HCT116 (cell line): ENCODE data around the gene DOCK3.

Experiments used
- ATF3 ChIP-seq: IDR thresholded peaks from 2 replicates; pipeline ENCODE4 v1.6.1; 2012
- CBX3 ChIP-seq: IDR thresholded peaks from 2 replicates; pipeline ENCODE4 v1.6.1; 2012; ENCODE audit warnings: low read depth
- CEBPB ChIP-seq: IDR thresholded peaks from 2 replicates; pipeline ENCODE4 v1.6.1; 2012; ENCODE audit warnings: low read depth
- CTCF ChIP-seq, 3 experiments: fragments of 200-600 bp in 1 of 3; sonication (generic) in 1 of 3; IDR thresholded peaks in 2 of 3; conservative IDR thresholded peaks in 1 of 3; 2 replicates each; pipeline ENCODE4 v1.5.1; 2012 to 2017; ENCODE audit warnings: low read depth in 2 of 3, low read length in 2 of 3, antibody characterized with exemption in 1 of 3, borderline replicate concordance in 1 of 3, control low read depth in 1 of 3, mild to moderate bottlenecking in 1 of 3, mixed read lengths in 1 of 3, mixed run types in 1 of 3, moderate library complexity in 1 of 3; ENCODE audit not compliant: insufficient read depth in 1 of 3
- ELF1 ChIP-seq: IDR thresholded peaks from 2 replicates; pipeline ENCODE4 v1.6.1; 2012; ENCODE audit warnings: low read depth, borderline replicate concordance
- EZH2 ChIP-seq: fragments of 200-600 bp; sonication (generic); IDR thresholded peaks from 2 replicates; pipeline ENCODE4 v1.6.1; 2017; ENCODE audit warnings: antibody characterized with exemption, mixed run types
- POLR2A ChIP-seq: IDR thresholded peaks from 2 replicates; pipeline ENCODE4 v1.7.0; 2011; ENCODE audit warnings: borderline replicate concordance; ENCODE audit not compliant: insufficient read depth, insufficient read length; ENCODE audit errors: extremely low read depth
- POLR2AphosphoS5 ChIP-seq: IDR thresholded peaks from 2 replicates; pipeline ENCODE4 v1.6.1; 2011; ENCODE audit warnings: mild to moderate bottlenecking, low read depth, low read length, moderate library complexity
- REST ChIP-seq: IDR thresholded peaks from 2 replicates; pipeline ENCODE4 v1.6.1; 2012; ENCODE audit warnings: low read depth
- SIN3A ChIP-seq: IDR thresholded peaks from 2 replicates; pipeline ENCODE4 v1.6.1; 2012; ENCODE audit warnings: low read depth
- TCF7L2 ChIP-seq: IDR thresholded peaks from 2 replicates; pipeline ENCODE4 v1.7.0; 2011; ENCODE audit warnings: borderline replicate concordance, inconsistent platforms; ENCODE audit not compliant: insufficient read depth, insufficient read length; ENCODE audit errors: extremely low read depth
- ZNF274 ChIP-seq: fragments of 200-500 bp; sonication (Bioruptor generic); IDR thresholded peaks from 2 replicates; pipeline ENCODE4 v1.6.1; 2014; ENCODE audit warnings: mild to moderate bottlenecking, low read depth, low read length, inconsistent platforms

GRCh38 chr3:51198477-51198876, 523.8 kb downstream of the DOCK3 start:
- TF ChIP-seq CTCF (IDR thresholded peaks at IDR 0.05 in 2 of 3, conservative IDR thresholded peaks at IDR 0.05 in 1 of 3; ENCODE audit: borderline replicate concordance in 1 of 3, insufficient read depth in 1 of 3, low read depth in 2 of 3, low read length in 2 of 3) (no peak), CEBPB (no peak), POLR2A (no peak), EZH2 (no peak), TCF7L2 (no peak), ZNF274 (no peak), ATF3 (no peak), POLR2AphosphoS5 (no peak), SIN3A (no peak), CBX3 (no peak), ELF1 (no peak), REST (no peak)
